Smooth muscle cell (in vitro differentiated cells): ENCODE data around the gene MVD. TPM values are rescaled to one million over a fixed set of nuclear protein-coding genes. Genes with fewer than 3 reads are reported as not detected.
"Not testable (repeated sequence)": the region's sequence is repeated elsewhere in the genome, so short reads cannot be mapped to it uniquely, and the experiment has no call there.

ENCODE experiments used
- DNase-seq: peaks from one replicate; lab custom pipeline; 2025; ENCODE audit not compliant: unreplicated experiment; lab: John Stamatoyannopoulos, UW
- H2AFZ ChIP-seq: fragments of 200-600 bp; sonication (generic); 2 replicates; pipeline ENCODE4 v1.6.0; 2016; ENCODE audit warnings: antibody characterized with exemption, low read depth, mild to moderate bottlenecking
- H3F3A ChIP-seq: fragments of 200-600 bp; sonication (generic); 2 replicates; pipeline ENCODE4 v1.6.0; 2017; ENCODE audit warnings: antibody characterized with exemption, low read depth
- H3K27ac ChIP-seq: fragments of 200-600 bp; sonication (generic); 2 replicates; pipeline ENCODE4 v1.5.1; 2016; ENCODE audit warnings: low read depth, mild to moderate bottlenecking
- H3K27me3 ChIP-seq: fragments of 200-600 bp; sonication (generic); 2 replicates; pipeline ENCODE4 v1.6.1; 2016; ENCODE audit warnings: low read depth, mild to moderate bottlenecking
- H3K36me3 ChIP-seq: fragments of 200-600 bp; sonication (generic); 2 replicates; pipeline ENCODE4 v1.5.1; 2016; ENCODE audit warnings: low read depth
- H3K4me1 ChIP-seq: fragments of 200-600 bp; sonication (generic); 2 replicates; pipeline ENCODE4 v1.5.1; 2016; ENCODE audit warnings: low read depth
- H3K4me2 ChIP-seq: fragments of 200-600 bp; sonication (generic); 2 replicates; pipeline ENCODE4 v1.6.0; 2016; ENCODE audit warnings: mild to moderate bottlenecking
- H3K4me3 ChIP-seq: fragments of 200-600 bp; sonication (generic); 2 replicates; pipeline ENCODE4 v1.5.1; 2016; ENCODE audit warnings: mild to moderate bottlenecking
- H3K79me2 ChIP-seq: fragments of 200-600 bp; sonication (generic); 2 replicates; pipeline ENCODE4 v1.6.0; 2016; ENCODE audit warnings: low read depth, mild to moderate bottlenecking
- H3K9ac ChIP-seq: fragments of 200-600 bp; sonication (generic); 2 replicates; pipeline ENCODE4 v1.6.0; 2016; ENCODE audit warnings: low read depth
- H3K9me3 ChIP-seq: fragments of 200-600 bp; sonication (generic); replicated peaks from 2 replicates; pipeline ENCODE4 v1.5.1; 2016; ENCODE audit warnings: low read depth
- H4K20me1 ChIP-seq: fragments of 200-600 bp; sonication (generic); 2 replicates; pipeline ENCODE4 v1.6.0; 2016; ENCODE audit warnings: low read depth
- CTCF ChIP-seq: fragments of 200-600 bp; sonication (generic); IDR thresholded peaks from 2 replicates; pipeline ENCODE4 v1.5.1; 2017; ENCODE audit warnings: borderline replicate concordance, mild to moderate bottlenecking, antibody characterized with exemption; ENCODE audit not compliant: insufficient read depth, poor library complexity, severe bottlenecking
- WGBS: methylation state at CpG from one replicate; pipeline ENCODE4 v1.1.7; 2016; ENCODE audit warnings: low lambda C conversion rate; 5-methylcytosine and 5-hydroxymethylcytosine counted together
- polyA plus RNA-seq: library from polyadenylated mRNA; unstranded; fragments of >200 nt; fragmentation: Nextera tagmentation; extraction: Ambion mirVana; gene quantifications from 2 replicates; pipeline ENCODE4 v1.2.1, GENCODE V29; 2016
- total RNA-seq: library from RNA; depleted of rRNA; stranded (reverse); fragments of >200 nt; gene quantifications from 2 replicates; pipeline ENCODE4 v1.2.3, GENCODE V29; 2014

Gene MVD
- total and polyA plus RNA-seq, 2 experiments from 2014 or later = 46.1 to 113 TPM

- H3F3A ChIP-seq = no peaks in the 10 kb centered on the region
- H3K27me3 ChIP-seq = no peaks in the 10 kb centered on the region
- no peak overlapping the region for H3K27ac ChIP-seq
- DNase-seq = no peak
- H2AFZ ChIP-seq = no peak overlapping the region
- WGBS = 96% methylated on average over 23 of the region's 23 CpGs
- no peak overlapping the region for H3K4me2 ChIP-seq
- H3K4me3 ChIP-seq = no peak overlapping the region
- no peaks in the 10 kb centered on the region for H3K36me3 ChIP-seq
- no peaks in the 10 kb centered on the region for H3K9me3 ChIP-seq
- TF ChIP-seq CTCF = no peak
- H4K20me1 ChIP-seq = no peaks in the 10 kb centered on the region
- H3K4me1 ChIP-seq = no peaks in the 10 kb centered on the region
- H3K9ac ChIP-seq = no peak overlapping the region
- H3K79me2 ChIP-seq = no peaks in the 10 kb centered on the region
Measured at GRCh38 chr16:88671806-88672205, 8.9 kb upstream of the MVD start.

- no peaks in the 10 kb centered on the region for H4K20me1 ChIP-seq
- WGBS = 85% methylated on average over 10 of the region's 10 CpGs
- no peak for DNase-seq
- no peak overlapping the region for H2AFZ ChIP-seq
- no peak overlapping the region for H3K4me2 ChIP-seq
- H3K9me3 ChIP-seq = no peaks in the 10 kb centered on the region
- H3K79me2 ChIP-seq = no peaks in the 10 kb centered on the region
- H3K36me3 ChIP-seq = no peaks in the 10 kb centered on the region
- no peak overlapping the region for H3K27ac ChIP-seq
- H3K27me3 ChIP-seq = no peaks in the 10 kb centered on the region
- no peak overlapping the region for H3K4me3 ChIP-seq
- no peaks in the 10 kb centered on the region for H3K4me1 ChIP-seq
- no peaks in the 10 kb centered on the region for H3F3A ChIP-seq
- no peak overlapping the region for H3K9ac ChIP-seq
- TF ChIP-seq CTCF = no peak
Measured at GRCh38 chr16:88669980-88670379, 7.1 kb upstream of the MVD start.

DNA sequence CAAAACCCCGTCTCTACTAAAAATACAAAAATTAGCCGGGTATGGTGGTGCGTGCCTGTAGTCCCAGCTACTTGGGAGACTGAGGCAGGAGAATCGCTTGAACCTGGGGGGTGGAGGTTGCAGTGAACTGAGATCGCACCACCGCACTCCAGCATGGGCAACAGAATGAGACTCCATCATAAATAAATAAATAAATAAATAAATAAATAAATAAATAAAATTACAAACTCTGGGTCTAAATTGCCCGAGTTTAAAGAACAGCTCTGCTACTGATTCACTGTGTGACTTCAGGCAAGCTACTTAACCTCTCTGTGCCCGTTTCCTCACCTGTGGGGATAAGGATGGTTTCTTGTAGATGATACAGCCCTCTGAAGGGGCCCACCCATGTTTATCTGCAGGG is 6.6 kb upstream of the MVD start:
- H3K4me1 ChIP-seq, H3K79me2 ChIP-seq, H3F3A ChIP-seq, H3K9ac ChIP-seq, H3K4me3 ChIP-seq, H3K27me3 ChIP-seq, DNase-seq, H3K9me3 ChIP-seq, H4K20me1 ChIP-seq, H3K4me2 ChIP-seq, H3K36me3 ChIP-seq, H2AFZ ChIP-seq, H3K27ac ChIP-seq: not testable (repeated sequence)
- WGBS = 99% methylated on average over 8 of the region's 8 CpGs

- no peak overlapping the region for H3K27ac ChIP-seq
- no peak overlapping the region for H3K4me2 ChIP-seq
- H3K4me3 ChIP-seq = no peak overlapping the region
- 37% methylated on average over 4 of the region's 5 CpGs for WGBS
- H3K79me2 ChIP-seq = peaks cover 16% of the 10 kb centered on the region
- H4K20me1 ChIP-seq = peaks cover 1% of the 10 kb centered on the region
- no peaks in the 10 kb centered on the region for H3K27me3 ChIP-seq
- no peak overlapping the region for H3K9ac ChIP-seq
- no peak overlapping the region for H2AFZ ChIP-seq
- H3K9me3 ChIP-seq = no peaks in the 10 kb centered on the region
- no peaks in the 10 kb centered on the region for H3K4me1 ChIP-seq
- TF ChIP-seq CTCF = no peak
- no peaks in the 10 kb centered on the region for H3F3A ChIP-seq
- no peaks in the 10 kb centered on the region for H3K36me3 ChIP-seq
- DNase-seq = no peak
Measured at GRCh38 chr16:88667461-88667860, 4.6 kb upstream of the MVD start.
